Right lobe of liver (tissue), 4 donors: ENCODE data around the gene PFN1.
A peak's percentile ranks its signal among the peaks of the same experiment; 100 is the strongest.

Experiments
- POLR2A ChIP-seq: fragments of 450-650 bp; IDR thresholded peaks from one replicate; pipeline ENCODE4 v1.6.1; 2017; ENCODE audit warnings: antibody characterized with exemption, mild to moderate bottlenecking
- TF ChIP-seq, protein P1 (sequence below), 4 donors: fragments of 200-600 bp in 3 of 4; fragments of 450-650 bp in 1 of 4; IDR thresholded peaks; one replicate each; pipeline versions ENCODE4 v1.5.1 to v1.8.0; 2016 to 2022; ENCODE audit warnings: antibody characterized with exemption in 4 of 4, mild to moderate bottlenecking in 2 of 4
- donor health status: DM: no; HTN: no; CAD: no.
- donor health status: DM: no; HTN: no; CAD: no.
- donor health status: DM: no; HTN: yes; CAD: no.

DNA sequence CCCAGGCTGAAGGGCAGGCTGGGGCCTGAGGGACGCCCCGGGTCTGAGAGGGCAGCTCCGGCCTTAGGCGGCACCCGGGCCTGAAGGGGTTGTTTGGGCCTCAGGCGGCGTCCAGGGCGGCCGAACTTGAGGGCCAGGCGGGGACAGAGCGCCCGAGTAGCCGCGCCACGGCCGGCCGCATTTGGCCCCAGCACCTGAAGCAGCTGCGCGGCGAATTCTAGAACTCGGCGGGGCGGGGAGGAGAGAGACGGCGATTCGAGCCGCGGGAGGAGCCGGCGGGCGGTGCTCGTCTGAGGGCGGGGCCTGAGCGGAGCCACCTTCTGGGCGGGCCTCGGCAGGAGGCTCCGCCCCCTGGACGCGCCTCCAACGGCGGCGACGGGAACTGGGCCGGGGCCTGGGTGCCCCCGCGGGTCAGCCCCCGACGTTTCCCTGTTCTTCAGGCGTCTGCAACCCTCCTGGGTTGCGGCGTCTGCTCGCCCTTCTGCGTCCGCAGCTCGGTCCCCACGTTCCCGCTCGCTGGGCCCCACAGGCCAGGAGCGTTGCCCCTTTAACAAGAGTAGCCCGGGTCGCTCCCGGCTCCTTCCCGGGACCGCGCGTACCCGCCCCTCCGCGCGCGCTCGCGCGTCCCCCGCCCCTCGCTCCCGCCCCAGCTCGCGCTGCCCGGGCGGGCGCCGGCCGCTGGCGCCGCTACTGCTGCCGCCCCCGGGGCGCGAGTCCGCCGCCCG, 49.1 kb upstream of the PFN1 start, which contains the start of the genes INCA1 and KIF1C:
- TF ChIP-seq, protein P1, sequence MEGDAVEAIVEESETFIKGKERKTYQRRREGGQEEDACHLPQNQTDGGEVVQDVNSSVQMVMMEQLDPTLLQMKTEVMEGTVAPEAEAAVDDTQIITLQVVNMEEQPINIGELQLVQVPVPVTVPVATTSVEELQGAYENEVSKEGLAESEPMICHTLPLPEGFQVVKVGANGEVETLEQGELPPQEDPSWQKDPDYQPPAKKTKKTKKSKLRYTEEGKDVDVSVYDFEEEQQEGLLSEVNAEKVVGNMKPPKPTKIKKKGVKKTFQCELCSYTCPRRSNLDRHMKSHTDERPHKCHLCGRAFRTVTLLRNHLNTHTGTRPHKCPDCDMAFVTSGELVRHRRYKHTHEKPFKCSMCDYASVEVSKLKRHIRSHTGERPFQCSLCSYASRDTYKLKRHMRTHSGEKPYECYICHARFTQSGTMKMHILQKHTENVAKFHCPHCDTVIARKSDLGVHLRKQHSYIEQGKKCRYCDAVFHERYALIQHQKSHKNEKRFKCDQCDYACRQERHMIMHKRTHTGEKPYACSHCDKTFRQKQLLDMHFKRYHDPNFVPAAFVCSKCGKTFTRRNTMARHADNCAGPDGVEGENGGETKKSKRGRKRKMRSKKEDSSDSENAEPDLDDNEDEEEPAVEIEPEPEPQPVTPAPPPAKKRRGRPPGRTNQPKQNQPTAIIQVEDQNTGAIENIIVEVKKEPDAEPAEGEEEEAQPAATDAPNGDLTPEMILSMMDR (IDR thresholded peaks at IDR 0.05), result peak in 1 of 4 donors; percentile 28
- TF ChIP-seq POLR2A, result peak; percentile 70
